ENCODE measurements around the gene AFAP1L2.

- TF ChIP-seq POLR2A (IDR thresholded peaks at IDR 0.05) (no peak), CTCF (IDR thresholded peaks at IDR 0.05) (no peak)
Observed at GRCh38 chr10:114301951-114302710, 102.2 kb downstream of the AFAP1L2 start.
